HUES48 (cell line): Measurements from ENCODE around the gene VSX1.
A peak's percentile ranks its signal among the peaks of the same experiment; 100 is the strongest.

ENCODE experiments used
- H3K27ac ChIP-seq: one replicate; pipeline ENCODE4 v1.7.0; 2013; ENCODE audit warnings: low read depth, low read length, inconsistent platforms
- H3K27me3 ChIP-seq: 2 replicates; pipeline ENCODE4 v1.6.1; 2013; ENCODE audit warnings: mild to moderate bottlenecking, low read length; ENCODE audit not compliant: control insufficient read depth, insufficient read depth
- H3K36me3 ChIP-seq: 2 replicates; pipeline ENCODE4 v1.6.1; 2013; ENCODE audit warnings: low read length; ENCODE audit not compliant: control insufficient read depth, insufficient read depth
- H3K4me1 ChIP-seq: 2 replicates; pipeline ENCODE4 v1.6.1; 2013; ENCODE audit warnings: mild to moderate bottlenecking, low read length; ENCODE audit not compliant: control insufficient read depth, insufficient read depth
- H3K4me3 ChIP-seq: 2 replicates; pipeline ENCODE4 v1.5.1; 2013; ENCODE audit warnings: mild to moderate bottlenecking, low read depth, low read length
- H3K9ac ChIP-seq: 2 replicates; pipeline ENCODE4 v1.6.1; 2013; ENCODE audit warnings: mild to moderate bottlenecking, low read depth, low read length, moderate library complexity
- H3K9me3 ChIP-seq: 2 replicates; pipeline ENCODE4 v1.6.1; 2013; ENCODE audit warnings: low read length; ENCODE audit not compliant: control insufficient read depth, insufficient read depth

The VSX1 gene

DNA sequence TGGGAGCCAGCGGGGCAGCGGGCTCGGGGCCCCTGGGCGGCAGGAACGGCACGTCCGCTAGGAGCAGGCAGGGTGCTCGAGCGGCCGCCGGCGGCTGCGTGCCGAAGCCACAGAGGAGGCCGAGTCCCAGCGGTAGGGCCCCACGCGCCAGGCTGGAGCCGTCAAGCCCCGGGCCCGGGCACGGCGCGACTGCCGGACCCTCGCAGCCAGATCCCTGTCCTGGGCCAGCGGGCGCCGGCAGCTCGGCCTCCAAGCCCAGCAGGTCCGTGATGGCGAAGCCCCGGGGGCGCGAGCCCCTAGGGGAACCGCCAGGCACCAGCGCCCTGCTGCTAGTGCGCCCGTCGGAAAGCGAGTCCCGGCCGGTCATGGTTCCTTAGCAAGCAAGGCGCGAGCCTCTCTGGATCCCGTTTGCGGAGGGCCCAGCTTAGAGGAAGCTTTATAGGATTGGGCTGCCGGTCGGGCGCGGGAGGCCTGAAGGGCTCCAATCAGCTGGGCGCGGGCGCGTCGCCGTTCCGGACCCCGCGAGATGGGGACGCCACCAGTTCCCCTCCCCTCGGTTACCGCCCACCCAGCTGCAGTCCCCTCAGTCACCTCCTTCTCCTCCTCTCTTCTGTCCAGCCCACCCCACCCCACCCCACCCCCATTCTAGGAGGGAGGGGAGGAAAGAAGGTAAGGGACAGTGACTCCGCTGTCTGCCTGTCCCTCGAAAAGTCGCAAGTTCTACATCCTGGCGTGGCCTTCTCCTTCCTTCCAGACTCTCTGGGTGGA, at the start of gene VSX1:
Gene VSX1, minus strand, starts transcription at position 412 of the 768 bp plus-strand sequence. Its CDS starts 45 bp downstream, at position 367.
- Histone ChIP-seq H3K27me3 (peaks cover 100% of the 10 kb centered on the region), H3K4me3 (peak within 1 kb of the TSS; percentile 59), H3K9ac (no peak within 1 kb of the TSS), H3K9me3 (no peaks in the 10 kb centered on the region), H3K36me3 (no peaks in the 10 kb centered on the region), H3K4me1 (peaks cover 20% of the 10 kb centered on the region), H3K27ac (no peak within 1 kb of the TSS)

- Histone ChIP-seq H3K4me3 (no peak overlapping the region), H3K9ac (no peak overlapping the region), H3K36me3 (no peaks in the 10 kb centered on the region), H3K27me3 (no peaks in the 10 kb centered on the region; the same call in 1 of the 2 replicates), H3K4me1 (no peaks in the 10 kb centered on the region), H3K9me3 (no peaks in the 10 kb centered on the region), H3K27ac (no peak overlapping the region)
These were observed 48.0 kb upstream of the VSX1 start for GRCh38 chr20:25129908-25130307.

GRCh38 chr20:25129428-25129827, 47.5 kb upstream of the VSX1 start:
- H3K4me3 ChIP-seq, result no peak overlapping the region
- no peaks in the 10 kb centered on the region; the same call in 1 of the 2 replicates for H3K27me3 ChIP-seq
- no peaks in the 10 kb centered on the region for H3K9me3 ChIP-seq
- H3K9ac ChIP-seq, result no peak overlapping the region
- no peaks in the 10 kb centered on the region for H3K36me3 ChIP-seq
- H3K4me1 ChIP-seq, result no peaks in the 10 kb centered on the region
- H3K27ac ChIP-seq, result no peak overlapping the region

DNA sequence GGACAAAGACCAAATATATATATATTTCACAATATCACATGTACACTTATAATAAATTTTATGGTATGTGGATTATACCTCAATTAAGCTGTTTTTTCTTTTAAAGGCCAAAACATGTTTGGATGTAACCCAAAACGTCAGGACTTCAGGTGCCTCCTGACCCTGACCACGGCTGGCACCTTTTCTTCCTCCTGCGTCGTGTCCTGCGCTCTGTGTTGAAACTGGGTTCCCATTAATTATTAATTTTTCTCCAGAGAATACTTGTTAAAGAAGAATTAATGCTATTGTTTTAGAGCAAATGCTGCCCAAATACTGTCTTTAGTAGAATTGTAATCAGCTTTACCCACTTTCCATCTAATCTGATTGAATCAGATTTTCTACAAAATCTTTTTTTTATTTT, 46.7 kb upstream of the VSX1 start:
- no peaks in the 10 kb centered on the region for H3K36me3 ChIP-seq
- H3K27me3 ChIP-seq, result no peaks in the 10 kb centered on the region; the same call in 1 of the 2 replicates
- H3K9me3 ChIP-seq, result no peaks in the 10 kb centered on the region
- no peaks in the 10 kb centered on the region for H3K4me1 ChIP-seq
- H3K27ac ChIP-seq, result no peak overlapping the region
- H3K4me3 ChIP-seq, result no peak overlapping the region
- no peak overlapping the region for H3K9ac ChIP-seq

GRCh38 chr20:25127761-25128537, 46.0 kb upstream of the VSX1 start:
- H3K4me3 ChIP-seq, result no peak overlapping the region
- no peaks in the 10 kb centered on the region for H3K27me3 ChIP-seq
- no peaks in the 10 kb centered on the region for H3K9me3 ChIP-seq
- no peaks in the 10 kb centered on the region for H3K36me3 ChIP-seq
- no peaks in the 10 kb centered on the region for H3K4me1 ChIP-seq
- no peak overlapping the region for H3K27ac ChIP-seq
- no peak overlapping the region for H3K9ac ChIP-seq

DNA sequence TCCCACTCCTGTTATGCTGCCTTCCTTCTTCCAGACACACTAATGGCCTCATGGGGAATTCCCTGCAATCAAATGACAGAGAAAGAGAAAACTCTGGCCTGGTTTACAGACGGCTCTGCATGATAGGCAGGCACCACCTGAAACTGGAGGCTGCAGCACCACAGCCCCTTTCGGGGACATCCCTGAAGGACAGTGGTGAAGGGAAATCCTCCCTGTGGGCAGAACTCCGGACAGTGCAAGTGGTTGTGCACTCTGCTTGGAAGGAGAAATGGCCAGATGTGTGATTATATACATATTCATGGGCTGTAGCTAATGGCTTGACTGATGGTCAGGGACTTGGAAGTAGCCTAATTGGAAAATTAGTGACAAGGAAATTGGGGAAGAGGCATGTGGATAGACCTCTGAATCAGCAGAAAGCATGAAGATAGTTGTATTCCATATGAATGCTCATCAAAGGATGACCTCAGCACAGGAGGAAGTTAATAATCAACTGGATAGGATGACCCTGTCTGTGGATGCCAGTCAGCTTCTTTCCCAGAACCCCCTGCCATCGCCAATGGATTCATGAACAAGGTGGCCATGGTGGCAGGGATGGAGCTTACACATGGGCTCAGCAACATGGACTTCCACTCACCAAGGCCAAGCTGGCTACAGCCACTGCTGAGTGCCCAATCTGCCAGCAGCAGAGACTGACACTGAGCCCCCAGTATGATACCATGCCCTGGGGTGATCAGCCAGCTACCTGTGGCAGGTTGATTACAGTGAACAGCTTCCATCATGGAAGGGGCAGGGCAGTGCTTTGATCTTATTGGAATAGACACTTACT, 44.5 kb upstream of the VSX1 start:
- no peak overlapping the region for H3K9ac ChIP-seq
- no peaks in the 10 kb centered on the region for H3K9me3 ChIP-seq
- H3K4me1 ChIP-seq, result no peaks in the 10 kb centered on the region
- no peaks in the 10 kb centered on the region for H3K27me3 ChIP-seq
- no peak overlapping the region for H3K4me3 ChIP-seq
- no peak overlapping the region for H3K27ac ChIP-seq
- no peaks in the 10 kb centered on the region for H3K36me3 ChIP-seq

- no peaks in the 10 kb centered on the region for H3K36me3 ChIP-seq
- H3K4me3 ChIP-seq, result no peak overlapping the region
- no peaks in the 10 kb centered on the region for H3K4me1 ChIP-seq
- H3K27ac ChIP-seq, result no peak overlapping the region
- H3K9ac ChIP-seq, result no peak overlapping the region
- H3K9me3 ChIP-seq, result no peaks in the 10 kb centered on the region
- no peaks in the 10 kb centered on the region for H3K27me3 ChIP-seq
These were observed 43.7 kb upstream of the VSX1 start for GRCh38 chr20:25125636-25126035.

DNA sequence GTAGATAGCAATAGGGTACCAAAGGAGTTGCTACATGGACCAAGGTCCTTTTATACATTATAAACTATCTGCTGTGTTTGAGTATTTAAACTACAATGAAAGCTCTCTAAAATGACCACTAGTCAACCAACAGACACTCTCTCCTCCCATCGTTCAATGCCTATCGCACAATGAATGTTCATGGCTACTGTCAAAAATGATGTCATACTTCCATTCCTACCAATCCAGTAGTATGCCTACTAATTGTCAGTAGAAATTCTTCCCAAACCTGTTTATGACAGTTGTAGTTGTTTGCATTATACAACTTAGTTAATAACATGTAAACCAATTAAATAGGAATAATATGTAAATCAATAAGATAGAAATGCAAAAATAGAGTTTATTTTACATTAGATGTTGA, 39.0 kb upstream of the VSX1 start:
- Histone ChIP-seq H3K4me3 (no peak overlapping the region), H3K36me3 (no peaks in the 10 kb centered on the region), H3K9me3 (no peaks in the 10 kb centered on the region), H3K27ac (no peak overlapping the region), H3K4me1 (no peaks in the 10 kb centered on the region), H3K9ac (no peak overlapping the region), H3K27me3 (no peaks in the 10 kb centered on the region)

DNA sequence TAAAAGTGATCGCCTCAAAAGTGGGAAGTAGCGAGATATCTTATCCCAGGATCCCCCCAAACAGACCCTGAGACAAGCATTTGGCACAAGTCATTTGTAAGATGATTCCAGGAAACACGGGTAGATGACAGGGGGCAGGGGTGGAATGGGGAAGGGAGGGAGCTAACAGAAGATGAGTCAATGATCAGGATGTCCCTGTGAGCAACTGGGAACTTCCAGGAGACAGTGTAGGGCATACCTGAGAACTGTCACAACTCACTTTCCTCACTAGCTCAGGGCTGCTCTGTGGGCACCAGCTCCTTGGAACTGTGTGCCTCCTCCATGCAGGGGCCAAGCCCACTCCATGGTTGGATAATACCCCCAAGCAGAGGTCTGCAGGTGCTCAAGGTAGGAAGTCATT, 38.5 kb upstream of the VSX1 start:
- Histone ChIP-seq H3K9ac (no peak overlapping the region), H3K4me1 (no peaks in the 10 kb centered on the region), H3K4me3 (no peak overlapping the region), H3K27ac (no peak overlapping the region), H3K9me3 (no peaks in the 10 kb centered on the region), H3K27me3 (no peaks in the 10 kb centered on the region), H3K36me3 (no peaks in the 10 kb centered on the region)

DNA sequence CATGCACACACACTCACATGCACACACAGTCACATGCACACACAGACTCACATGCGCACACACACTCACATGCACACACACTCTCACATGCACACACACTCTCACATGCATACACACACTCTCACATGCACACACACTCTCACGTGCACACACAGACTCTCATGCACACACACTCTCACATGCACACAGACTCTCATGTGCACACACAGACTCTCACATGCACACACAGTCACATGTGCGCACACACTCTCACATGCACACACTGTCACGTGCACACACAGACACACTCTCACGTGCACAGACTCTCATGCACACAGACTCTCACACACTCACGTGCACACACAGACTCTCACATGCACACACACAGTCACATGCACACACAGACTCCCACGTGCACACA, 36.6 kb upstream of the VSX1 start:
- Histone ChIP-seq H3K27me3 (no peaks in the 10 kb centered on the region), H3K9me3 (no peaks in the 10 kb centered on the region), H3K27ac (no peak overlapping the region)

More for the DNA sequence above, 36.6 kb upstream of the VSX1 start:
- Histone ChIP-seq H3K36me3 (no peaks in the 10 kb centered on the region), H3K9ac (no peak overlapping the region), H3K4me1 (no peaks in the 10 kb centered on the region), H3K4me3 (no peak overlapping the region)
